ENCODE results near the gene CCDC12. TPM values are rescaled to one million over a fixed set of nuclear protein-coding genes. Genes with fewer than 3 reads are reported as not detected.

Gene CCDC12
- total RNA-seq, 1 donor from 2014 or later = 17.9 TPM

GRCh38 chr3:46972396-46972795, 4.1 kb downstream of the CCDC12 start:
- H2AFZ ChIP-seq (replicated peaks) = no peak overlapping the region
- no peaks in the 10 kb centered on the region for H3K9me3 ChIP-seq (ENCODE audit: low read depth)
- H3K4me1 Mint-ChIP-seq = peaks cover 20% of the 10 kb centered on the region
- no peaks in the 10 kb centered on the region for H3K4me1 ChIP-seq
- peaks cover 8% of the 10 kb centered on the region for H3K27me3 Mint-ChIP-seq (ENCODE audit: insufficient read depth, low read depth)
- no peak overlapping the region for H3K4me2 ChIP-seq
- H3K9ac ChIP-seq = no peak overlapping the region
- peaks cover 10% of the 10 kb centered on the region for H3K36me3 Mint-ChIP-seq
- no peak overlapping the region for H3K4me3 ChIP-seq
- H3K79me2 ChIP-seq (ENCODE audit: low read depth) = peaks cover 91% of the 10 kb centered on the region
- no peak for DNase-seq (ENCODE audit: low spot score)
- TF ChIP-seq EZH2phosphoT487 (IDR thresholded peaks at IDR 0.05) (no peak), EZH2 (IDR thresholded peaks at IDR 0.05) (no peak), CTCF (IDR thresholded peaks at IDR 0.05) (no peak)
- H3K36me3 ChIP-seq = no peaks in the 10 kb centered on the region
- H3K27ac Mint-ChIP-seq = no peak overlapping the region
- peaks cover 76% of the 10 kb centered on the region for H4K20me1 ChIP-seq (ENCODE audit: low read depth)
- H3K27me3 ChIP-seq = no peaks in the 10 kb centered on the region
- no peak overlapping the region for H3K4me3 Mint-ChIP-seq
- no peak overlapping the region for H3K27ac ChIP-seq
- H3F3A ChIP-seq (ENCODE audit: low read depth) = no peaks in the 10 kb centered on the region
- H3K9me3 Mint-ChIP-seq = no peaks in the 10 kb centered on the region

DNA sequence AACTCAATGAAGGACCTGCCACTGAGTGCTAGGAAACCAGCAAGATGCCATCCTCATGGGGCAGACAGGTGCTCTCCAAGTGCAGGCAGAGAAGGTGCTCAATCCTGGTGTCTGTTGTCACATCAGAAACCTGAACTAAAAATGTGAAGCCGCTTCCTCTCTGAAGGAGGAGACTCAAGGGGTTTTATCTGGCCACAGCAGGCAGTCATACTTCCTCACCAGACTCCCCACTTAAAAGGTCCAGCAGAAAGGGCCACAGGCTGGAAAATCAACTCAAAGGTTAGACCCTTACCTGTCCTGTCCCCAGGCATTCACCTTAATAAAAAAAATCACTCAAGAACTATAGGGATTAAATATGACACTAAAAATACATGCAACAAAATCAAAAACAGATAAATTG, 4.8 kb downstream of the CCDC12 start:
- TF ChIP-seq EZH2phosphoT487 (IDR thresholded peaks at IDR 0.05) (no peak), EZH2 (IDR thresholded peaks at IDR 0.05) (no peak), CTCF (IDR thresholded peaks at IDR 0.05) (no peak)
- peaks cover 8% of the 10 kb centered on the region for H3K27me3 Mint-ChIP-seq (ENCODE audit: insufficient read depth, low read depth)
- Histone ChIP-seq H3K27ac (no peak overlapping the region), H3K4me1 (no peaks in the 10 kb centered on the region), H3K4me2 (no peak overlapping the region), H3K4me3 (no peak overlapping the region), H3K36me3 (no peaks in the 10 kb centered on the region), H4K20me1 (ENCODE audit: low read depth) (peaks cover 82% of the 10 kb centered on the region), H3F3A (ENCODE audit: low read depth) (no peaks in the 10 kb centered on the region), H3K9me3 (ENCODE audit: low read depth) (no peaks in the 10 kb centered on the region), H3K27me3 (no peaks in the 10 kb centered on the region), H2AFZ (replicated peaks) (no peak overlapping the region), H3K79me2 (ENCODE audit: low read depth) (peaks cover 98% of the 10 kb centered on the region), H3K9ac (no peak overlapping the region)
- H3K9me3 Mint-ChIP-seq = no peaks in the 10 kb centered on the region
- no peak for DNase-seq (ENCODE audit: low spot score)
- H3K36me3 Mint-ChIP-seq = peaks cover 15% of the 10 kb centered on the region
- peaks cover 15% of the 10 kb centered on the region for H3K4me1 Mint-ChIP-seq
- no peak overlapping the region for H3K4me3 Mint-ChIP-seq
- H3K27ac Mint-ChIP-seq = no peak overlapping the region

DNA sequence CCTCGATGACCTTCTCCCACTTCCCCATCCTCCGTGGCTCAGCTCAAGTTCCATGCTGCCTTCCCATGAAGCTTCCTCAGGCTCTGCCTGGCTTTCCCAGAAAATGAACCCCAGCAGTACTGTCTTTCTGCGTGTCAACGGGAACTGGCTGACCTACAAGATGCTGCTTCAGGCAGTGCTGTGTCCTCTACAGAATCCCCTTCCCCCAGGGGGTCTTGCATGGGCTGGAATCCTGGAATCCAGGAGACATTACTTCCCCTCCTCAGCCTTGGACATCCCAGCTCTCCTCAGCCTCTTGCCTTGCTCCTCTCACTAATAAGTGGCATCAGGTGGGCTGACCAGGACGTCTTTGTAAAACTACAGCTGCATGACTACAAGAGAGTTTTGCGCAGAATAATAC, 5.4 kb downstream of the CCDC12 start:
- H3K4me1 Mint-ChIP-seq = peaks cover 11% of the 10 kb centered on the region
- H3K36me3 ChIP-seq = no peaks in the 10 kb centered on the region
- H3K4me2 ChIP-seq = no peak overlapping the region

More for the DNA sequence above, 5.4 kb downstream of the CCDC12 start:
- TF ChIP-seq EZH2 (IDR thresholded peaks at IDR 0.05) (no peak), EZH2phosphoT487 (IDR thresholded peaks at IDR 0.05) (no peak), CTCF (IDR thresholded peaks at IDR 0.05) (no peak)
- Mint-ChIP-seq H3K27ac (no peak overlapping the region), H3K36me3 (peaks cover 17% of the 10 kb centered on the region), H3K4me3 (no peak overlapping the region), H3K27me3 (ENCODE audit: insufficient read depth, low read depth) (peaks cover 6% of the 10 kb centered on the region), H3K9me3 (no peaks in the 10 kb centered on the region)
- peaks cover 100% of the 10 kb centered on the region for H3K79me2 ChIP-seq (ENCODE audit: low read depth)
- H3K4me1 ChIP-seq = no peaks in the 10 kb centered on the region
- H2AFZ ChIP-seq (replicated peaks) = no peak overlapping the region
- no peak overlapping the region for H3K4me3 ChIP-seq
- no peak for DNase-seq (ENCODE audit: low spot score)
- H3F3A ChIP-seq (ENCODE audit: low read depth) = no peaks in the 10 kb centered on the region
- no peaks in the 10 kb centered on the region for H3K27me3 ChIP-seq
- H3K27ac ChIP-seq = no peak overlapping the region
- H3K9me3 ChIP-seq (ENCODE audit: low read depth) = no peaks in the 10 kb centered on the region
- H3K9ac ChIP-seq = no peak overlapping the region
- peaks cover 84% of the 10 kb centered on the region for H4K20me1 ChIP-seq (ENCODE audit: low read depth)
